ENCODE results near the gene LCNL1. TPM values are rescaled to one million over a fixed set of nuclear protein-coding genes. Genes with fewer than 3 reads are reported as not detected.

Gene LCNL1
- total and polyA plus RNA-seq, 8 donors = 0.19 to 0.25 TPM; not detected in 6

DNA sequence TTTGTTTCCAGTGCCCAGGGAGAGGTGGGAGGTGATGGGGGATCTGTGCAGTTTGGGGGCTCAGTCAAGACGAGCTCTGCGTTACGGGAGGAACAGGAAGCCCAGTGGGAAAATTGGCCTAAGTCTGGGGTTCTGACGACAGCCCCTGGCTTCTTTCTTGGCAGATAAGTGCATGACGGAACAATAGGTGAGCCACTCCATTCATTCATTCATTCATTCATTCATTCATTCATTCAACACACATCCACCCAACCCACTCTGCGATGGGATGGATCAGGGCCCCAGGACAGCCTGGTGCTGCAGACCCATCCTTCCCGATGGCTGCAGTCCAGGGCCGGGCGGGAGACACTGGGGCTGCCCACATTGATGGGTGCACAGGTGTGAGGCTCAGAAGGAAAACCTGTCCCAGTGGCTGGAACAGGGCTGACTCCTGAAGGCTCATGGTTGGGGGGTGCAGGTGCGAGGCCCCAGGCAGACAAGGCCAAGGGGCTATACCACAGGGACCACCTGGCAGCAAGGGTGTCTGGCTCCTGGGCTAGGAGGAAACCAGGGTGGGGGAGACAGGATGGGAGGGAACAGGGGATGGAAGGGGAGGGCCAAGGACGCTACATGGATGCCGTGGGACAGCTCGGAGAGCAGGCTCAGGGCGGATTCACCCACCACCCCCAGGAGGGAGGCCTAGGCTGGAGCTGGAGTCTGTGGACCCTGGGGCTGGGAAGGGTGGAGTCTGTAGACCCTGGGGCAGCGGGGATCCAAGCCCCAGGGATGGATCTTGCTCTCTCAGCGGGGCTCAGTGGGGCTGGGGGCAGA lies 1.9 kb upstream of the LCNL1 start:
- H3K36me3 ChIP-seq = no peaks in the 10 kb centered on the region
- WGBS, 5 donors = 86 to 91% (median 90%) methylated on average over 11 to 16 of the region's 16 CpGs
- H3K27ac ChIP-seq = peak overlapping the region in 4 of 5 donors; percentile 9 to 51 (median 26)
- H3K4me1 ChIP-seq = peaks cover 15 to 38% (median 34%) of the 10 kb centered on the region in 4 donors
- no peak overlapping the region for H3K4me3 ChIP-seq
- peaks cover 12 to 67% (median 29%) of the 10 kb centered on the region in 3 donors for H3K27me3 ChIP-seq
- H3K9me3 ChIP-seq = no peaks in the 10 kb centered on the region
- DNase-seq = no peak
- intact Hi-C loops (cut with DNase I; ENCODE audit: low total_unique reads) = no loop called here
- TF ChIP-seq EP300 (IDR thresholded peaks at IDR 0.05) = no peak
- TF ChIP-seq POLR2AphosphoS5 (IDR thresholded peaks at IDR 0.05) = no peak
- TF ChIP-seq POLR2A (IDR thresholded peaks at IDR 0.05) = no peak
- TF ChIP-seq, protein P1, sequence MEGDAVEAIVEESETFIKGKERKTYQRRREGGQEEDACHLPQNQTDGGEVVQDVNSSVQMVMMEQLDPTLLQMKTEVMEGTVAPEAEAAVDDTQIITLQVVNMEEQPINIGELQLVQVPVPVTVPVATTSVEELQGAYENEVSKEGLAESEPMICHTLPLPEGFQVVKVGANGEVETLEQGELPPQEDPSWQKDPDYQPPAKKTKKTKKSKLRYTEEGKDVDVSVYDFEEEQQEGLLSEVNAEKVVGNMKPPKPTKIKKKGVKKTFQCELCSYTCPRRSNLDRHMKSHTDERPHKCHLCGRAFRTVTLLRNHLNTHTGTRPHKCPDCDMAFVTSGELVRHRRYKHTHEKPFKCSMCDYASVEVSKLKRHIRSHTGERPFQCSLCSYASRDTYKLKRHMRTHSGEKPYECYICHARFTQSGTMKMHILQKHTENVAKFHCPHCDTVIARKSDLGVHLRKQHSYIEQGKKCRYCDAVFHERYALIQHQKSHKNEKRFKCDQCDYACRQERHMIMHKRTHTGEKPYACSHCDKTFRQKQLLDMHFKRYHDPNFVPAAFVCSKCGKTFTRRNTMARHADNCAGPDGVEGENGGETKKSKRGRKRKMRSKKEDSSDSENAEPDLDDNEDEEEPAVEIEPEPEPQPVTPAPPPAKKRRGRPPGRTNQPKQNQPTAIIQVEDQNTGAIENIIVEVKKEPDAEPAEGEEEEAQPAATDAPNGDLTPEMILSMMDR (IDR thresholded peaks at IDR 0.05) = no peak

DNA sequence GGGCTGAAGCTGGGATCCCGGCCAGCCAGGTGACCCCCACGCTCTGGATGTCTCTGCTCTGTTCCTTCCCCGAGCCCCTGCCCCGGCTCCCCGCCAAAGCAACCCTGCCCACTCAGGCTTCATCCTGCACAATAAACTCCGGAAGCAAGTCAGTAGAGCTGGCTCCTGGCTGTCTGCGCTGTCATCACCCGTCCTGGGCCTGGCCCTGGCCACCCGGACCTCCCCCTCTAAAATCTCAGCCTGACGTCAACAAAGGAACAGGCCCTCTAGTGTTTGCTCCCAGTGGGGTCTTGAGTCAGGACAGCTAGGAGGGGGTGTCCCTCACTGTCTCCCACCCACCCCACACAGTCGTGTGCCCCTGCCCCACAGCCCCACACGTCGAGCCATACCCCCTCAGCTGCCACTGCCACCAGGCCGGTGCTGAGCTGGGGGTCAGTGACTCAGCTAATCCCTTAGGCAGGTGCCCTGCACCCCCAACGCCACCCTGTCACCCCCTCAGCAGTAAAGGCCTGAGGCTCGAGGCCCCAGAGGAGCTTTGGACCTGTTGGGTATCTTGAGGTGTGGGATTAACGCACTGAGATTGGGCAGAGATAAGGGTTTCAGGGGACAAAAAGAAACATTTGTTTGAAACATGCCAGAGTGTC lies 1.1 kb upstream of the LCNL1 start:
- no peaks in the 10 kb centered on the region for H3K36me3 ChIP-seq
- peaks cover 12 to 69% (median 34%) of the 10 kb centered on the region in 3 donors for H3K27me3 ChIP-seq
- H3K4me1 ChIP-seq = peaks cover 15 to 30% (median 30%) of the 10 kb centered on the region in 4 donors
- no peaks in the 10 kb centered on the region for H3K9me3 ChIP-seq
- H3K4me3 ChIP-seq = no peak overlapping the region
- 67 to 84% (median 70%) methylated on average over 13 to 17 of the region's 17 CpGs for WGBS, 5 donors
- intact Hi-C loops (cut with DNase I; ENCODE audit: low total_unique reads) = no loop called here
- no peak for TF ChIP-seq EP300 (IDR thresholded peaks at IDR 0.05)
- no peak for TF ChIP-seq POLR2A (IDR thresholded peaks at IDR 0.05)
- no peak for TF ChIP-seq POLR2AphosphoS5 (IDR thresholded peaks at IDR 0.05)
- TF ChIP-seq, protein P1 (IDR thresholded peaks at IDR 0.05) = no peak
- H3K27ac ChIP-seq = peak overlapping the region in 4 of 5 donors; percentile 7 to 51 (median 14)
- no peak for DNase-seq

DNA sequence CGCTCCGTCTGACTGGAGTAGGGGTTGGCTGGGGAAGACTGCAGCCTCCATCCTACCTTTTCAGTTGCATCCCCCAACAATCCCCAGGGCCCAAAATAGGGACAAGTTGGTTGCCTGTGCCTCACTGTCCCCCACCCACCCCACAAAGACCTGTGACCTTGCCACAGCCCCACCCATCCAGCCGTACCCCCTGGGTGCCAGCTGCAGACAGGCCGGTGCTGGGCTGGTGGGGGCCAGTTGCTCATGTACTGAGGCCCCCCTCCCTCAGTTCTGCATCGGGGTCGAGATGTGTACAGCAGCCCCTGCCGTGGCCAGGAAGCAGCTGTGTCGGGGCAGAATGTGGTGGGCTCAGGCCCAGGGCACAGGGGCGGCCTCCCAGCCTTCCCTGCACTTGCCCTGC lies 374 bp downstream of the LCNL1 start:
- Histone ChIP-seq H3K27me3 (peaks cover 12 to 72% (median 28%) of the 10 kb centered on the region in 3 donors), H3K36me3 (no peaks in the 10 kb centered on the region), H3K9me3 (no peaks in the 10 kb centered on the region), H3K27ac (no peak overlapping the region), H3K4me3 (no peak overlapping the region), H3K4me1 (peaks cover 6 to 23% (median 17%) of the 10 kb centered on the region in 4 donors)
- 80 to 89% (median 81%) methylated on average over 7 to 9 of the region's 9 CpGs for WGBS, 5 donors
- DNase-seq = no peak
- TF ChIP-seq POLR2A (IDR thresholded peaks at IDR 0.05) (no peak), EP300 (IDR thresholded peaks at IDR 0.05) (no peak), POLR2AphosphoS5 (IDR thresholded peaks at IDR 0.05) (no peak)
- TF ChIP-seq, protein P1 (IDR thresholded peaks at IDR 0.05) = no peak
- intact Hi-C loops (cut with DNase I; ENCODE audit: low total_unique reads) = no loop called here

DNA sequence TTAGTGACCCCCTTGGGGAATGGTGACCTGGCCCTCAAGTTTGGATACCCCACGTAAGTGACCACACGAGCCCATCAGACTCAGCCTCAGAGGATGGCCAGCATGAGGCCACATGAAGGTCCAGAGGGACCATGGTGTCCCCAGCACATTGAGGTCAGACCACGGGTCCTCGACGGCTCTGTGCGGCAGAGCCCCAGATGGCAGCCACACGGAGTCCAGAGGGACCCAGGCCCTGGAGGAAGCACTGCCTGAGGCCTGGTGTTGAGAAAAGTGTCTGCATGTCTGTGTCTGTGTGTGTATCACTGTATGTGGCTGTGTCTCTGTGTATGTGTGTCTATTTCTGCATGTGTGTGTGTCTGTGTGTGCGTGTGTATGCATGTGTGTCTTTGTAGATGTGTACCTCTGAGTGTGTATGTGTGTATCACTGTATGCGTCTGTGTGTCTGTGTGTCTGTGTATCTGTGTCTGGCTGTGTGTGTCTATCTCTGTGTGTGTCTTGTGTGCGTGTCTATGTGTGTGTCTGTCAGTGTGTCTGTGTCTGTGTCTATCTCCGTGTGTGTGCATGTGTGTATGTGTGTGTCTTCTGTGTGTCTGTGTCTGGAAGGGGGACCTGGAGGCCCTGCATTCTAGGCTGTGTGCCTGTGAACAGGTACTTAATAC lies 992 bp downstream of the LCNL1 start:
- WGBS, 5 donors = 79 to 92% (median 86%) methylated on average over 7 to 11 of the region's 11 CpGs
- intact Hi-C loops (cut with DNase I; ENCODE audit: low total_unique reads) = no loop called here
- Histone ChIP-seq H3K4me3 (no peak overlapping the region), H3K4me1 (peaks cover 4 to 18% (median 13%) of the 10 kb centered on the region in 4 donors), H3K9me3 (no peaks in the 10 kb centered on the region), H3K36me3 (no peaks in the 10 kb centered on the region), H3K27ac (no peak overlapping the region), H3K27me3 (peaks cover 12 to 69% (median 28%) of the 10 kb centered on the region in 3 donors)
- TF ChIP-seq POLR2A (IDR thresholded peaks at IDR 0.05) = no peak
- no peak for TF ChIP-seq EP300 (IDR thresholded peaks at IDR 0.05)
- TF ChIP-seq POLR2AphosphoS5 (IDR thresholded peaks at IDR 0.05) = no peak
- TF ChIP-seq, protein P1 (IDR thresholded peaks at IDR 0.05) = no peak
- DNase-seq = no peak
